KOPT-K1 (cell line): Measurements from ENCODE around the gene FBXO47.

Experiments
- H3K27ac ChIP-seq: fragments of 200-600 bp; sonication (generic); 2 replicates; pipeline ENCODE4 v1.5.1; 2016; ENCODE audit warnings: antibody characterized with exemption, mild to moderate bottlenecking, low read depth, low read length; ENCODE audit not compliant: poor library complexity, severe bottlenecking
- H3K36me3 ChIP-seq: fragments of 200-600 bp; sonication (generic); 2 replicates; pipeline ENCODE4 v1.5.1; 2017; ENCODE audit warnings: antibody characterized with exemption, mild to moderate bottlenecking, low read length, moderate library complexity; ENCODE audit not compliant: insufficient read depth
- H3K9me3 ChIP-seq: fragments of 200-600 bp; sonication (generic); 2 replicates; pipeline ENCODE4 v1.5.1; 2017; ENCODE audit warnings: antibody characterized with exemption, low read length, mild to moderate bottlenecking; ENCODE audit not compliant: insufficient read depth, poor library complexity, severe bottlenecking

Gene FBXO47, protein sequence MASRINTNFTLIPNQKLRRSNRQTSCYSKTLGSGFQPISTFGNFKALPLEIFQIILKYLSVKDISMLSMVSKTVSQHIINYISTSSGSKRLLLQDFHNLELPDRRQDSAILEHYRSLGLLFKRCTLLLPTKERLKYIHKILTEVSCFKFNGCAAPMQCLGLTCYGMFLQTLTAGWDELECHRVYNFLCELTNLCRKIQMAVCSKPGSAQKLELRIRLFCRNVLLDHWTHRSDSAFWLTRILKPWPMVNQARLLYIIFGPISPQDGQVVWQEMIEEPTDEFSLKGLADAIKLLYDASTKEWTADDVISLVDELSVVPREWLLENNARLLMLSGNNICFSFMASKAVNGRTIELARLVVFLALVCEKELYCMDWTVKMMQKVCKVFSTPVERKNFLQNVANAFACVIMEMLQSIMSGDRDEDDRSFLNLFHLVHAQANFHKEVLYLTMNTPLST

DNA sequence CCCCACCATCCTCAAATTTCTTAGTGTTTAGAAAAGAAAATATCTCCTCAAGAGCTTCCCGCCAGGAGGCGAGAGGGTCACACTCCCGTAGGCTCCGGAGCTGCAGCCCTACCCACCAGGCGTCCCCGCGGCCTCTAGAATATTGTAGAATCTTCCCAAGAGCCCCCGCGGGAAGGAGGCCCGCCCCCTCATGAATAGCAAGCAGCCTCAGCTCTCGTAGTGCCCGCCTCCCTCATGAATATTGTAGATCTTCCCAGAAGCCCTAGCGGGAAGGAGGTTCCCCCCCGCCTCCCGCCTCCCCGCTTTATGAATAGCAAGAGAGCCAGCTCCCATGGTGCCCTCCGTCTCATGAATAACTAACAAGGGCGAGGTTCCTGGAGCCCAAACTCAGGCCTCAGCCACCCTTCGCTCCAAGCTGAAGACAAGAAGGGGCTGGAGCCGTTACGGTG is at the start of gene FBXO47:
Gene FBXO47, minus strand, starts transcription at position 114 of the 449 bp plus-strand sequence. CDS start 4,378 bp downstream, outside the sequence.
- no peaks in the 10 kb centered on the region for H3K36me3 ChIP-seq
- H3K9me3 ChIP-seq = no peaks in the 10 kb centered on the region
- no peak within 1 kb of the TSS for H3K27ac ChIP-seq

DNA sequence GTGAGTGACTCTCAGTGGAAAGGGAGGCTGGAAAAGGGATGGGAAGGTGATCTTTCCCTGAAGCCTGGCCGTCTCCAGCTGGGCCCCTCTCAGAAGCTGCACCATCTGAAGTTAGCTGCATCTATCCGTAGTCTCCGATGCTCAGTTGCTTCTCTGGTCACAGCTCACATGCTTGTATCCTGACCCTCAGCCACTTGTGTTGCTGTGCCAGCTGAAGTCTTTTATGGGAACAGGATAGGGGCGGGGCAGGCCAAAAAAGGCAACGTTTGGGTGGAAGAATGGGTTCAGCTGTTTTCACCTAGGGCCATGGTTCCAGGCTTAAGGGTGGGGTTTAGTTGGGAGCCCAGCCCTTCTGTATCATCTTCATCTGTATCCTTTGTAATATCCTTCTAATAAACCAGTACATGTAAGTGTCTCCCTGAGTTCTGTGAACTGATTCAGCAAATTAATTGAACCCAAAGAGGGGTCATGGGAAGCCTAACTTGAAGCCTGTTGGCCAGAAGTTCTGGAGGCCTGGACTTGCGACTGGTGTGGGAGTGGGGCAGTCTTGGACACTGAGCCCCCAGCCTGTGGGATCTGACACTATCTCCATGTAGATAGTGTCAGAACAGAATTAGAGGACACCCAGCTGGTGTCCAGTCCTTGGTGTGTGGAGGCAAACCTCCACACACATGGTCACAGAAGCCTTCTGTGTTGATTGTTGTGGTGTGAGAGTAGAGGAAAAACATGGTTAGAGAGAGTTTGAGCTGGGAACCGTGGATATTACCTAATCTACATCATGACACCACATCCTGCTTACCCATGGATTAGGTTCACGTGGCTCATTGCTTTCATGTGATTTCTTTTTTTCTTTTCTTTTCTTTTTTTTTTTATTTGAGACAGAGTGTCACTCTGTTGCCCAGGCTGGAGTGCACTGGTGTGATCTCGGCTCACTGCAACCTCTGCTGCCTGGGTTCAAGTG is 49.3 kb upstream of the FBXO47 start:
- Histone ChIP-seq H3K27ac (no peak overlapping the region), H3K36me3 (no peaks in the 10 kb centered on the region), H3K9me3 (no peaks in the 10 kb centered on the region)

DNA sequence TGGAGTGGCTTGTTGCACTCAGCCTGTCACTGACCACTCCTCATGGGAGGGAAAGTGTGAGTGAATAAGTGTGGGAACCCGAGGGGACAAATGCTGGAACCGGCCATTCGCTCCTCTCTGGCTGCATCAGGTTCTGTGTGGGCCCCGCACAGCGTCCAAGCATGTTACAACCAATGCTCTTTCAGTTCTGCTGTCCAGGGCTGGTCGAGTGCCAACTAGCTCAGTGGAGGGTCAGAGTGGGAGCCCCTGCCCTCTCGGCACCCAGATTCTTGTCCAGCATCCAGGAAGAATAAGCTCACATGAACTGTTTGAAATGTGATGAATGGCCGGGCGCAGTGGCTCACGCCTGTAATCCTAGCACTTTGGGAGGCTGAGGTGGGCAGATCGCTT is 48.3 kb upstream of the FBXO47 start:
- no peaks in the 10 kb centered on the region for H3K9me3 ChIP-seq
- H3K36me3 ChIP-seq = no peaks in the 10 kb centered on the region
- H3K27ac ChIP-seq = no peak overlapping the region

DNA sequence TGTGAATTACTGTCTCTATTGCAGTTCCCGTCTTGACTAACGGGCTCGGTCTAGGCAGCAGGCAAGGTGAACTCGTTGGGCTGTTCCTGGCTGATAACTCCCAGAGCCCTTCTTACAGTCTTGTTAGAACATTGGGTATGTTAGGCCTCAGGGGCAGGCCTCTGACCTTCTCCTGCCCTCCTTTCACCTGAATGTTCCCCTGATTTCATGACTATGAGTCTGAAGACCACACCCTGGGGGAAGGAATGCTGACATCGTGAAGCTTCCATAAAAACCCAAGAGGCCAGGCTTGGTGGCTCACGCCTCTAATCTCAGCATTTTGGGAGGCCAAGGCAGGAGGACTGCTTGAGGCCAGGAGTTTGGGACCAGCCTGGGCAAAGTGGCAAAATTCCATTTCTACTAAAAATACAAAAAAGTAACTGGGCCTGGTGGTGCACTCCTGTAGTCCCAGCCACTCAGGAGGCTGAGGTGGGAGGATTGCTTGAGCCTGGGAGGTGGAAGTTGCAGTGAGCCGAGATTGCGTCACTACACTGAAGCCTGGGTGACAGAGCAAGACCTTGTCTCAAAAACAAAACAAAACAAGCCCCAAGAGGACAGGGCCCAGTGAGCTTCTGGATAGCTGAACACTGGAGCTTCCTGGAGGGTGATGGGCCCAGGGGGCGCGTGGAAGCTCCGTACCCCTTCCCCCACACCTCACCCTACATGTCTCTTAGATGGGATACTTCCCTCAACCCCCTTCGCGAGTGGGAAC is 47.8 kb upstream of the FBXO47 start:
- Histone ChIP-seq H3K36me3 (no peaks in the 10 kb centered on the region), H3K9me3 (no peaks in the 10 kb centered on the region), H3K27ac (no peak overlapping the region)

DNA sequence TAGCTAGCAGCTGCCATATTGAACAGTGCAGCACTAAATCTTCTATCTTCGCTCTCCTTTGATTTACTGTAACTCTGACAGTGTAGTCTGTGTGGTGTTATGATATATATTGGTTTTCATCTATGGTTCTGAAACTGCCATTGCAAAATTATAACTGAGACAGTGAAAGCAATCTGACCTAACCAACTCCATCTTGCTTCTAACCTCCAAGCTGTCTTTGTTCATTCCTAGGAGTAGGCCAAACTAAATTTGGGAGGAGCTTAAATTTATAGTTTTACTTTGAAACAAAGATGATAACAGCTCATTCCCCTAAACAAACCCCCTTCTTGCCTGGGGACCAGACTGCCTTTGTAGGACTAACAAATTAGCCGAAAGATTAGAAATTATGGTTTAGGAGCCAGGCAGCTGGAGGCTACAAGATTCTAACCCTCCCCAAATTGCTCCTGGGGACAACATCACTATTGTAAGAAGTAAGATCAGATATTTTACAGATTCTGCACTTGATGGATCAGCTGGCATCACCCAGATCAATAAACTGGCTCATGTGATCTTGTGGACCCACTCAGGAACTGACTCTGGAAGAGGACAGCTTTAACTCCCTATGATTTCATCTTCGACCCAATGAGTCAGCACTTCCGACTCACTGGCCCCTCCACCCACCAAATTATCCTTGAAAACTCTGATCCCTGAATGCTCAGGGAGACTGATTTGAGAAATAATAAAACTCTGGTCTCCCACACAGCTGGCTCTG is 47.0 kb upstream of the FBXO47 start:
- Histone ChIP-seq H3K36me3 (no peaks in the 10 kb centered on the region), H3K27ac (no peak overlapping the region), H3K9me3 (no peaks in the 10 kb centered on the region)

DNA sequence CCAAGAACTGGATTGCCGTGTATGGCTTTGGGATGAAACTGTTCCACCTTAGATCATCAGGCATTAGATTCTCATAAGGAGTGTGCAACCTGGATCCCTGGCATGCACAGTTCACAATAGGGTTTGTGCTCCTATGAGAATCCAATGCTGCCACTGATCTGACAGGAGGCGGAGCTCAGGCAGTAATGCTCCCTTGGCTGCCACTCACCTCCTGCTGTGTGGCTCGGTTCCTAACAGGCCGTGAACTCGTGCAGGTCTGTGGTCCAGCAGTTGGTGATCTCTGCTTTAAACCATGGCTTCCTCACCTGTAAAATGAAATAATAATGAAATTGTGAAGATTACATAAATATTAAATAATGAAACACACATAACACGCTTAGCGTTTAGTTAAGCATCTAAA is 45.5 kb upstream of the FBXO47 start:
- no peak overlapping the region for H3K27ac ChIP-seq
- H3K9me3 ChIP-seq = no peaks in the 10 kb centered on the region
- no peaks in the 10 kb centered on the region for H3K36me3 ChIP-seq

DNA sequence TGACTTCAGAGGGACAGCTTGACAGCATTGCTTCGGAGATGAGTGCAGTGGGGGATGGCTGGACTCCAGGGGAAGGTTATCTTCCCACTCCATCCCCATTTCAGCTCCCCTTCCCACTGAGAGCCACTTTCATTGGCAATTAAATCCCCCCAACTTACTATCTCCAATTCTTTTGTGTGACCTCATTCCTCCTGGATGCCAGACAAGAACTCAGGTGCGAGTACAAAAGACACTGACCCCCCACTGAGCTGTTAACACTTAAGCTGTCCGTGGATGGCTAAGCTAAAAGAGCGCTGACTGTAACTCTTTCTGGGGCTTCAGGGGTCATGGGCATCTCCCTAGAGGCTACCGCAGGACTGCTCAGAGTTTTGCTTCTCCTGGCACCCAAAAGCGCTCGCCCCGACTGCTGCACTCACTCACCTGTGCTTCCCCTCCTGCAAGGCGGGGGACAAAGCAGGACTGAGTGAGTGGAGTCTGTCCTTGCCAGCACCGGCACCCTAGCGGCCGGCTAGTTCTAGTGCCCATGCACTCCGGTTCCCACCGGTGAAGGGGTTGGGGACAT is 44.8 kb upstream of the FBXO47 start:
- Histone ChIP-seq H3K27ac (no peak overlapping the region), H3K36me3 (no peaks in the 10 kb centered on the region), H3K9me3 (no peaks in the 10 kb centered on the region)

DNA sequence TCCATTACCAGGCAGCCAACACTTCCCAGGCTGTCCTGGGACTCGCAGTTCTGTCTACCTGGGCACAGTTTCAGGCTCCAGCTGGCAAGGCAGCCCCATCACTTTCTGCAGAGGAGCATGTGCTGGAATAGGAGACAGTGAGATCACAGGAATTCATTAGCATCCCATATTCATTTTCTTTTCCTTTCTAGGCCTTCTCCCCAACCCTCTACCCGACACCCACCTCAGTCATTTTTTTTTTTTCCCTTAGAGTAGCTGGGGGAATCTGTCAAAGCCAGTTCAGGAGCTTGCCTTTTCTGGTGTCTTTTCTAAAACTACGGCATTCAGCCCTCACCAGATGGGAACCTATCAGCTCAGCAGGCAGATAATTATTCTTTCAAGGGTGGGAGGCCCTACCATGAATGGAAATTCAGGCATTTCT is 42.4 kb upstream of the FBXO47 start:
- Histone ChIP-seq H3K9me3 (no peaks in the 10 kb centered on the region), H3K36me3 (no peaks in the 10 kb centered on the region), H3K27ac (no peak overlapping the region)

DNA sequence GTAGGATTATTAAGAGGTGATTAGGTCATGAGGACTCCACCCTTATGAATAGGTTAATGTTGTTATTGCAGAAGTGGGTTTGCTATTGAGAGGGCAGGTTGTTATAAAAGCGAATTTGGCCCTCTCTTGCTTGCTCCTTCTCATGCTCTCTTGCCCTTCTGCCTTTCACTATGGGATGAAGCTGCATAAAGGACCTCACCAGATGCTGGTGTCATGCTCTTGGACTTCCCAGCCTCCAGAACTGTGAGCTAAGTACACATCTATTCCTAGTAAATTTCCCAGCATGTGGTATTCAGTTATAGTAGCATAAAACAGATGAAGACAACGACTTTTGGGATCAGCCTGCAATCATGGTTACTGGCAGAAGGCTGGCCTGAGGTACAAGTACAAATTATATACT is 41.4 kb upstream of the FBXO47 start:
- H3K36me3 ChIP-seq = no peaks in the 10 kb centered on the region
- no peaks in the 10 kb centered on the region for H3K9me3 ChIP-seq
- no peak overlapping the region for H3K27ac ChIP-seq

DNA sequence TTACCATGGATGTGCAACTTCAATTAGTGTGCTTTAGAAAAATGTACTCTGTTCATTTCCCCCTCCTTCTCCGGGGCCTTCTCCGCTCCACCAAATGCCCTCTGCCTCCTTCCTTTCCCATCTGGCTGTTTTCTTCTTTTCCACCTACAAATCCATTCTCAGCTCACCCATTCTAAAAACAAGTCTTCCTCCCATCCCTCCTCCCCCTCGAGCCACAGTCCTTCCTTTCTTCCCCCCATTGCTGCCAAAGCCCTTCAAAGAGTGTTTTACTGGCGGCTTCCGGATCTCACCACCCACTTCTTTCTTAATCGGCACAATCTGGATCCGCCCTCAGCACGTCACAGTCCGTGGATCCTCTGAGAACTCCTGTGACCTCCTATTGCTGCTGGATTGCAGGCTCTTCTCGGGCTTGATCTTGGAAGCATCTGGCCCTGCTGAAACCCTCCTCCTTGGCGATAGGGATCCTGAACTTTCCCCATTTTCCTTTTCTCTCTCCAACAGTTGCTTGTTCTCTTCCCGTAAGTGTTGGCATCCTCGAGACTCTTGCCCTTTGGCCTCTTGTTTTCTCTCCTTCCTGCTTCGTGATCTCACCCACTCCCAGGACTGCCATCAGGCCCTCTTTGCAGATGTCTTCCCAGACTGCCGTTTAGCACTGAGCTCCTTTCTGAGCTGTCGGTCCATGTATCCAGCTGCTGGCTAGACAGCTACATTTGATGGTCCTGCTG is 36.0 kb upstream of the FBXO47 start:
- Histone ChIP-seq H3K27ac (peak overlapping the region; percentile 46), H3K9me3 (peaks cover 4% of the 10 kb centered on the region), H3K36me3 (no peaks in the 10 kb centered on the region)

DNA sequence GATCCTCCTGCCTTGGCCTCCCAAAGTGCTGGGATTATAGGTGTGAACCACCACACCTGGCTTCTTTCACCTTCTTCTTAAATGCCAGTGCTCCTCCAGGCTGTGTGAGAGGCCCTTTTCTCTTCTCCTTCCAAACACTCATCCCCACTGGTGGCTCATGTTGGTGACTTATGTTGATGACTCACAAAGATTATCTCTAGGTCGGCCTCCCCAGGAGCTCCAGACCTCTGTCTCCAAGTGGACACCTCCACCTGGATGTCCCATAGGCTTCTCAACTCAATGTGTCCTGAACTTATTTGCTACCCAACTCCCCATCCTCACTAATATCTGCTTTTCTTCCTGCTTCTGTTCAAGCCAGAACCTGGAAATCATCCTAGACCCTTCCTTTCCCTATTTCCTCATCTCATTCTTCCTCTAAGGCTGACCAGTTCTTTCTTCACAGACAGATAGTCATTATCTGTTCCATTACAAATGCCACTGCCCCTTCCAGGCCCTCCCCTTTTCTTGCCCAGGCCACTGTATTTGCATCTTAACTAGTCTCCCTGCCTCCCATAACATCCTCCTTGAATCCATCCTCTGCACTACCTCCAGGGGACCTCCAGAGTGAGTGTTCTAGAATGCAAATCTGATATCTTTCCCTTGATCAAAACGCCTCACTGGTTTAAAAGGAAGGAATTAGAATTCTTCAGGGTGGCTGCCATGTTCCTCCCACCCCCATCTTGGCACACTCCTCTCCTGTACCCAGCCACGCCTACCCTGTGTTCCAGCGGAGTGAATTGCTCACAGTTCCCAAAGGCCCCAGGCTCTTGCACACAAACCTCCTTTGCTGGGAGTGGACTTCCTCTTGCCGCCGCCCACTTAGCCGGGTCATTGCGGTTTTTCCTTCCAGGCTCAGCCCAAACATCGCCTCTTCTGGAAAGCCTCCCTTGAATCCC is 34.8 kb upstream of the FBXO47 start:
- Histone ChIP-seq H3K9me3 (peaks cover 12% of the 10 kb centered on the region), H3K27ac (peak overlapping the region; percentile 46), H3K36me3 (no peaks in the 10 kb centered on the region)

DNA sequence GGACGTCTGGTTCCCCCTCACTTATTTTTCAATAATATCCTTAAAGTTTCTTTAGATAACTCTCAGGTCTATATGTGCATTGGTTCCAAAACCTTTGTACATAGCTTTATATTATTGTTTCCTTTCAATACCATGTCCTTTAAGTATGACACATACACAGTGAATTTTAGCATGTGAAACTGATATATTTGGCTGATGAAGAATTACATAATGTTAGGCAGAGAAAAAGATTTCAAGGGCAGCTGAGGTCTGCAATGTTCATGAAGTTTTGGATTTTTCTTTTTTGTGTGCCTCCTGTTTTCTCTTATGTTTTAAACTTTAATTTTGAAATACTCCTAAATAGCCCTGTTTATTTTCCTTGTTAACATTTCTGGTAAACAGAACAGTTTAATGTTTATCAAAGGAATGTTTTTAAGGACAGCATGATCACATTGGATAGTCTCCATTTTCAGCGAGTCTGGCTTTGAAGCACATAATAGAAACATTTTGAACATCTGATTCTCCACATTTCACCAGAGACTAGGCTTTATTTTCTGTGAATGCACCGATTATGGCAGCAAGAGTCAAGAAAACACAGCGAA is 32.9 kb upstream of the FBXO47 start:
- Histone ChIP-seq H3K9me3 (peaks cover 21% of the 10 kb centered on the region), H3K27ac (no peak overlapping the region), H3K36me3 (no peaks in the 10 kb centered on the region)
